ENCODE data around the gene SNAPC5.

Gene SNAPC5

GRCh38 chr15:66456211-66456610 is 41.4 kb downstream of the SNAPC5 start:
- no peak for DNase-seq (ENCODE audit: low read depth)

DNA sequence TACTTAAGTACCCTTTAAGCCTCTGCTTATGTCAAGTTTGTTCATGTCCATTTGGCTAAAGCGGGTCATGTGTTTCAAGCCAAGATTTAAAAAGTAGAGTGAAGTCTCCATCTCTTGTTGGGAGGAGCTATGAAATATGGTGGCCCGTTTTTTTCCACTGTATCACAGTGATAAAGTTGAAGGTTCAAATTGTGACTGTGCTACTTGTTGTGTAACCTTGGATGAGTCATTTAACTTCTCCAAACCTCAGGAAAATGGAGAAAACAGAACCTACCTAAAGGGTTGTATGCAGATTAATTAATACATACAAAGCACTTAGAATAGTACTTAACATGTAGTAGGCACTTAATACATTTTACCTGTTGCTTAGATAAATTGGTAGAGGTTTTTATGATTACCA is 43.4 kb downstream of the SNAPC5 start:
- DNase-seq (ENCODE audit: low read depth): no peak

GRCh38 chr15:66452971-66453580 is 44.5 kb downstream of the SNAPC5 start:
- DNase-seq (ENCODE audit: low read depth): no peak

- DNase-seq (ENCODE audit: low read depth): no peak
Measured at GRCh38 chr15:66452420-66452819, 45.1 kb downstream of the SNAPC5 start.
